H9 (cell line): ENCODE measurements around the gene FYCO1. TPM values are rescaled to one million over a fixed set of nuclear protein-coding genes. Genes with fewer than 3 reads are reported as not detected.

Source experiments
- DNase-seq: peaks from one replicate; pipeline ENCODE4 v3.0.0-alpha.2; 2017
- H2AFZ ChIP-seq: one replicate; pipeline ENCODE4 v1.6.1; 2013; ENCODE audit warnings: mild to moderate bottlenecking, low read length, control low read depth, moderate library complexity
- H2AK5ac ChIP-seq: 2 replicates; pipeline ENCODE4 v1.6.1; 2013; ENCODE audit warnings: low read length, control low read depth, mixed read lengths; ENCODE audit not compliant: insufficient read length
- H2BK120ac ChIP-seq: one replicate; pipeline ENCODE4 v1.6.1; 2013; ENCODE audit warnings: low read depth, mild to moderate bottlenecking, low read length, control low read depth, inconsistent platforms; ENCODE audit not compliant: poor library complexity, severe bottlenecking
- H2BK12ac ChIP-seq: 2 replicates; pipeline ENCODE4 v1.6.1; 2013; ENCODE audit warnings: low read length, control low read depth, mixed read lengths, low read depth; ENCODE audit not compliant: insufficient read length
- H2BK15ac ChIP-seq: 2 replicates; pipeline ENCODE4 v1.6.1; 2013; ENCODE audit warnings: low read depth, low read length, control low read depth
- H2BK20ac ChIP-seq: one replicate; pipeline ENCODE4 v1.6.1; 2013; ENCODE audit warnings: low read depth, mild to moderate bottlenecking, low read length, control low read depth, inconsistent platforms; ENCODE audit not compliant: poor library complexity, severe bottlenecking
- H2BK5ac ChIP-seq: 2 replicates; pipeline ENCODE4 v1.6.1; 2013; ENCODE audit warnings: low read length, control low read depth, mixed read lengths; ENCODE audit not compliant: insufficient read length
- H3K14ac ChIP-seq: 2 replicates; pipeline ENCODE4 v1.6.1; 2013; ENCODE audit warnings: low read length, control low read depth; ENCODE audit not compliant: insufficient read depth
- H3K18ac ChIP-seq: 2 replicates; pipeline ENCODE4 v1.6.1; 2013; ENCODE audit warnings: low read depth, mild to moderate bottlenecking, mixed read lengths, low read length, control low read depth; ENCODE audit not compliant: insufficient read length
- H3K23ac ChIP-seq: 2 replicates; pipeline ENCODE4 v1.6.1; 2013; ENCODE audit warnings: low read length, control low read depth, mixed read lengths, low read depth; ENCODE audit not compliant: insufficient read length
- H3K23me2 ChIP-seq: 2 replicates; pipeline ENCODE4 v1.6.1; 2013; ENCODE audit warnings: low read depth, mild to moderate bottlenecking, mixed read lengths, low read length, control low read depth; ENCODE audit not compliant: insufficient read length, poor library complexity, severe bottlenecking
- H3K27ac ChIP-seq: 2 replicates; pipeline ENCODE4 v1.5.1; 2013; ENCODE audit warnings: low read length, control low read depth, mixed read lengths, low read depth; ENCODE audit not compliant: insufficient read length
- H3K27me3 ChIP-seq: 2 replicates; pipeline ENCODE4 v1.6.1; 2013; ENCODE audit warnings: low read length, control low read depth, inconsistent platforms; ENCODE audit not compliant: insufficient read depth
- H3K4ac ChIP-seq: 2 replicates; pipeline ENCODE4 v1.6.1; 2013; ENCODE audit warnings: low read depth, mild to moderate bottlenecking, control low read depth, inconsistent platforms, low read length, moderate library complexity
- H3K4me1 ChIP-seq: 2 replicates; pipeline ENCODE4 v1.6.1; 2013; ENCODE audit warnings: low read length, control low read depth, inconsistent platforms; ENCODE audit not compliant: insufficient read depth
- H3K4me2 ChIP-seq: 2 replicates; pipeline ENCODE4 v1.6.1; 2013; ENCODE audit warnings: low read length, control low read depth, mixed read lengths; ENCODE audit not compliant: insufficient read length, insufficient read depth
- H3K56ac ChIP-seq: 2 replicates; pipeline ENCODE4 v1.6.1; 2013; ENCODE audit warnings: low read depth, mild to moderate bottlenecking, mixed read lengths, low read length, control low read depth; ENCODE audit not compliant: insufficient read length
- H3K79me1 ChIP-seq: 2 replicates; pipeline ENCODE4 v1.6.1; 2013; ENCODE audit warnings: low read depth, mild to moderate bottlenecking, moderate library complexity, low read length, control low read depth, inconsistent platforms; ENCODE audit not compliant: insufficient read depth, poor library complexity, severe bottlenecking
- H3K79me2 ChIP-seq: 2 replicates; pipeline ENCODE4 v1.6.1; 2013; ENCODE audit warnings: low read length, control low read depth, inconsistent platforms; ENCODE audit not compliant: insufficient read depth
- H3K9ac ChIP-seq: 2 replicates; pipeline ENCODE4 v1.6.1; 2013; ENCODE audit warnings: low read length, control low read depth, mixed read lengths; ENCODE audit not compliant: insufficient read length; ENCODE audit errors: extremely low read depth
- H3K9me3 ChIP-seq: one replicate; pipeline ENCODE4 v1.6.1; 2013; ENCODE audit warnings: low read depth, low read length, inconsistent platforms; ENCODE audit not compliant: control insufficient read depth
- H3T11ph ChIP-seq: one replicate; pipeline ENCODE4 v1.6.1; 2013; ENCODE audit warnings: mild to moderate bottlenecking, low read length, control low read depth, inconsistent platforms
- H4K20me1 ChIP-seq: one replicate; pipeline ENCODE4 v1.6.1; 2013; ENCODE audit not compliant: control insufficient read depth, insufficient read length, insufficient read depth
- H4K5ac ChIP-seq: 2 replicates; pipeline ENCODE4 v1.6.1; 2013; ENCODE audit warnings: low read depth, mild to moderate bottlenecking, mixed read lengths, low read length, control low read depth; ENCODE audit not compliant: insufficient read length
- H4K8ac ChIP-seq: replicated peaks from 2 replicates; pipeline ENCODE4 v1.6.1; 2013; ENCODE audit warnings: low read length, control low read depth, mixed read lengths, low read depth; ENCODE audit not compliant: insufficient read length
- H4K91ac ChIP-seq: 2 replicates; pipeline ENCODE4 v1.6.1; 2013; ENCODE audit warnings: low read depth, mild to moderate bottlenecking, moderate library complexity, mixed read lengths, low read length, control low read depth; ENCODE audit not compliant: insufficient read length
- H3K27ac Mint-ChIP-seq, 3 experiments: 2 replicates in 2 of 3; 3 replicates in 1 of 3; pipeline ENCODE4 v1.8.0; 2020 to 2021; ENCODE audit warnings: mixed read lengths in 3 of 3, mild to moderate bottlenecking in 1 of 3, moderate library complexity in 1 of 3
- H3K27me3 Mint-ChIP-seq: 2 replicates; pipeline ENCODE4 v1.8.0; 2021; ENCODE audit warnings: low read depth, mild to moderate bottlenecking, moderate library complexity, mixed read lengths
- H3K36me3 Mint-ChIP-seq, 3 experiments: 2 replicates in 2 of 3; 3 replicates in 1 of 3; pipeline ENCODE4 v1.8.0; 2020 to 2021; ENCODE audit warnings: low read depth in 3 of 3, mixed read lengths in 3 of 3; ENCODE audit not compliant: insufficient read depth in 1 of 3
- H3K4me1 Mint-ChIP-seq, 2 experiments: 2 replicates each; pipeline ENCODE4 v1.8.0; 2020; ENCODE audit warnings: mixed read lengths in 2 of 2
- H3K4me3 Mint-ChIP-seq, 2 experiments: 2 replicates in 1 of 2; 3 replicates in 1 of 2; pipeline ENCODE4 v1.8.0; 2020 to 2021; ENCODE audit warnings: mild to moderate bottlenecking in 2 of 2, mixed read lengths in 2 of 2, moderate library complexity in 1 of 2
- H3K9me3 Mint-ChIP-seq, 2 experiments: 2 replicates in 1 of 2; 3 replicates in 1 of 2; pipeline ENCODE4 v1.8.0; 2020; ENCODE audit warnings: mild to moderate bottlenecking in 2 of 2, mixed read lengths in 2 of 2, moderate library complexity in 1 of 2
- WGBS: extraction: QIAGEN DNeasy Blood & Tissue Kit; methylation state at CpG from one replicate; pipeline ENCODE4 v1.1.7; 2013; ENCODE audit warnings: missing lambda C conversion rate, low lambda C conversion rate, mixed read lengths; ENCODE audit not compliant: insufficient read length; ENCODE audit errors: extremely low coverage; 5-methylcytosine and 5-hydroxymethylcytosine counted together
- total RNA-seq: library from RNA; stranded (reverse); gene quantifications from 2 replicates; pipeline ENCODE4 v1.2.1, GENCODE V29; 2021
- TF ChIP-seq, protein P1 (sequence below): fragments of 200-600 bp; sonication (generic); conservative IDR thresholded peaks from 3 replicates; pipeline ENCODE4 v1.8.0; 2021; ENCODE audit warnings: antibody characterized with exemption, mild to moderate bottlenecking

FYCO1 gene
- total RNA-seq, 1 experiment from 2014 or later, result 10.4 TPM

GRCh38 chr3:45873638-45874037 is 122.0 kb downstream of the FYCO1 start:
- H3K36me3 Mint-ChIP-seq, result no peaks in the 10 kb centered on the region
- Histone ChIP-seq H3K14ac (no peak overlapping the region), H3K9ac (no peak overlapping the region), H3K56ac (no peak overlapping the region), H2BK120ac (no peak overlapping the region), H4K91ac (no peak overlapping the region), H3K4me1 (no peaks in the 10 kb centered on the region), H3K4me2 (no peak overlapping the region), H4K20me1 (no peaks in the 10 kb centered on the region), H3K23me2 (no peaks in the 10 kb centered on the region), H3K79me2 (no peaks in the 10 kb centered on the region), H3K18ac (no peak overlapping the region), H4K8ac (no peak overlapping the region), H2BK12ac (no peak overlapping the region), H2AFZ (no peak overlapping the region), H3K4ac (no peak overlapping the region), H3K27me3 (no peaks in the 10 kb centered on the region), H2BK20ac (no peak overlapping the region), H2AK5ac (no peak overlapping the region), H2BK15ac (no peak overlapping the region), H3T11ph (no peak overlapping the region), H3K23ac (no peak overlapping the region), H3K27ac (no peak overlapping the region), H3K9me3 (no peaks in the 10 kb centered on the region), H3K79me1 (no peaks in the 10 kb centered on the region), H2BK5ac (no peak overlapping the region), H4K5ac (no peak overlapping the region)
- no peak overlapping the region for H3K4me3 Mint-ChIP-seq
- peaks cover 3% of the 10 kb centered on the region for H3K27me3 Mint-ChIP-seq
- TF ChIP-seq, protein P1, sequence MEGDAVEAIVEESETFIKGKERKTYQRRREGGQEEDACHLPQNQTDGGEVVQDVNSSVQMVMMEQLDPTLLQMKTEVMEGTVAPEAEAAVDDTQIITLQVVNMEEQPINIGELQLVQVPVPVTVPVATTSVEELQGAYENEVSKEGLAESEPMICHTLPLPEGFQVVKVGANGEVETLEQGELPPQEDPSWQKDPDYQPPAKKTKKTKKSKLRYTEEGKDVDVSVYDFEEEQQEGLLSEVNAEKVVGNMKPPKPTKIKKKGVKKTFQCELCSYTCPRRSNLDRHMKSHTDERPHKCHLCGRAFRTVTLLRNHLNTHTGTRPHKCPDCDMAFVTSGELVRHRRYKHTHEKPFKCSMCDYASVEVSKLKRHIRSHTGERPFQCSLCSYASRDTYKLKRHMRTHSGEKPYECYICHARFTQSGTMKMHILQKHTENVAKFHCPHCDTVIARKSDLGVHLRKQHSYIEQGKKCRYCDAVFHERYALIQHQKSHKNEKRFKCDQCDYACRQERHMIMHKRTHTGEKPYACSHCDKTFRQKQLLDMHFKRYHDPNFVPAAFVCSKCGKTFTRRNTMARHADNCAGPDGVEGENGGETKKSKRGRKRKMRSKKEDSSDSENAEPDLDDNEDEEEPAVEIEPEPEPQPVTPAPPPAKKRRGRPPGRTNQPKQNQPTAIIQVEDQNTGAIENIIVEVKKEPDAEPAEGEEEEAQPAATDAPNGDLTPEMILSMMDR, result no peak
- H3K4me1 Mint-ChIP-seq, result peaks cover 14 to 16% of the 10 kb centered on the region in 2 experiments
- DNase-seq, result no peak
- no peaks in the 10 kb centered on the region for H3K9me3 Mint-ChIP-seq
- no peak overlapping the region for H3K27ac Mint-ChIP-seq
- no CpG with 5 or more reads among the region's 4 CpGs for WGBS
